Coronary artery (tissue), 2 donors: Measurements from ENCODE around the gene DNAH8.

Source experiments
- DNase-seq: peaks from one replicate; pipeline ENCODE4 v3.0.0-alpha.2; 2017; ENCODE audit warnings: low spot score
- H3K27ac ChIP-seq, 2 donors: fragments of 200-600 bp; sonication (generic); one replicate each; pipeline ENCODE4 v1.5.1; 2016 to 2019
- H3K4me3 ChIP-seq: fragments of 200-600 bp; sonication (generic); 2 replicates; pipeline ENCODE4 v1.5.1; 2016; ENCODE audit warnings: mild to moderate bottlenecking, moderate library complexity
- CTCF ChIP-seq: fragments of 200-600 bp; sonication (generic); IDR thresholded peaks from one replicate; pipeline ENCODE4 v1.5.1; 2019; ENCODE audit warnings: antibody characterized with exemption

DNAH8 gene

DNA sequence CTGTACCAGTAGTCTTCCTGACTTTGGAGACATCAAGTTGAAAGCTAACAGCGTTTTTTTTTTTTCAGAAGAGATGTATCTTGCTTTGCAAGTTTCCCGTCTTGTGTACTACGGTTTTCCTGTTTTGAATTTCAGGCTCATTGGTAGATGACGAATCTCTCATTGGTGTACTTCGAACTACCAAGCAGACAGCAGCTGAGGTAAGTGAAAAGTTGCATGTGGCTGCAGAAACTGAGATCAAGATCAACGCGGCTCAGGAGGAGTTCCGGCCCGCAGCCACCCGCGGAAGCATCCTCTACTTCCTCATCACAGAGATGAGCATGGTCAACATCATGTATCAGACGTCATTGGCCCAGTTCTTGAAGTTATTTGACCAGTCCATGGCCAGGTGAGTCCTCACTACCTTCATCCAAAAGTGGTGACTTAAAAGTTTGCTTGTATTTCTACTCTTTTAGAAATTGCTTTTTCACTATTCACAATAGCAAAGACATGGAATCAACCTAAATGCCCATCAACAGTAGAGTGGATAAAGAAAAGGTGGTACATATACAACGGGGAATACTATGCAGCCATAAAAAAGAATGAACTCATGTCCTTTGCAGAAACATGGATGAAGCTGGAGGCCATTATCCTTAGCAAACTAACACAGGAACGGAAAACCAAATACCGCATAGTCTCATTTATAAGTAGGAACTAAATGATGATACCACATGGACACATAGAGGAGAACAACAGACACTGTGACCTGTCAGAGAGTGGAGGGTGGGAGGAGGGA lies 222.9 kb downstream of the DNAH8 start:
- no peak for TF ChIP-seq CTCF
- no peak overlapping the region for H3K4me3 ChIP-seq
- H3K27ac ChIP-seq: no peak overlapping the region
- no peak for DNase-seq

GRCh38 chr6:38938741-38939140 lies 223.6 kb downstream of the DNAH8 start:
- no peak for DNase-seq
- H3K27ac ChIP-seq: no peak overlapping the region
- no peak for TF ChIP-seq CTCF
- H3K4me3 ChIP-seq: no peak overlapping the region

DNA sequence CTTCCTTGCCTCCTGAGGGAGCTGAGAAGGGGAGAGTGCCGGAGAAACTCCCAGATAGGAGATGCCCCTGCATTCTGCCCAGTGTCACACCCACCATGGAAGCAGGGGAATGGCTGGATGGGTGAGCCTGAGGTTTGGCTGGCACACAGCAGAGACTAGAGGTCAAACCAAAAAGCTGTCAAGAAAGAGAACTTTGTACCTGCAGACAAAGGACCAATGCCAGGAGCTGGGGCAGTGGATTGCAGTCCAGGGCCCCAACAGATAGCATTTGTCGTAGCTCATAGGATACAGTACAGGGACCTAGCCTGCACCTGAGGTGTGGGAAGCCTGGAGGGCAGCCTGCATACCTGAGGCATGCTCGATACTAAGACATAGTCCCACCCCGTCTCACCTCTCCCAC lies 227.3 kb downstream of the DNAH8 start:
- no peak for TF ChIP-seq CTCF
- DNase-seq: no peak
- Histone ChIP-seq H3K27ac (no peak overlapping the region), H3K4me3 (no peak overlapping the region)

GRCh38 chr6:38942965-38943364 lies 227.9 kb downstream of the DNAH8 start:
- no peak overlapping the region for H3K27ac ChIP-seq
- no peak for DNase-seq
- H3K4me3 ChIP-seq: no peak overlapping the region
- no peak for TF ChIP-seq CTCF

- Histone ChIP-seq H3K4me3 (no peak overlapping the region), H3K27ac (no peak overlapping the region)
- no peak for DNase-seq
- no peak for TF ChIP-seq CTCF
Observed at GRCh38 chr6:38943964-38944363, 228.9 kb downstream of the DNAH8 start.

GRCh38 chr6:38944655-38945279 lies 229.7 kb downstream of the DNAH8 start:
- H3K27ac ChIP-seq: no peak overlapping the region
- H3K4me3 ChIP-seq: no peak overlapping the region
- TF ChIP-seq CTCF: no peak
- DNase-seq: no peak

- no peak overlapping the region for H3K27ac ChIP-seq
- no peak overlapping the region for H3K4me3 ChIP-seq
- no peak for TF ChIP-seq CTCF
- DNase-seq: no peak
Observed at GRCh38 chr6:38955861-38956260, 240.8 kb downstream of the DNAH8 start.
